ENCODE data around the gene ETFBKMT. TPM values are rescaled to one million over a fixed set of nuclear protein-coding genes. Genes with fewer than 3 reads are reported as not detected.
"Not testable (repeated sequence)": the region's sequence is repeated elsewhere in the genome, so short reads cannot be mapped to it uniquely, and the experiment has no call there.

Gene ETFBKMT
- total RNA-seq, 1 experiment from 2014 or later, result 2.6 TPM

DNA sequence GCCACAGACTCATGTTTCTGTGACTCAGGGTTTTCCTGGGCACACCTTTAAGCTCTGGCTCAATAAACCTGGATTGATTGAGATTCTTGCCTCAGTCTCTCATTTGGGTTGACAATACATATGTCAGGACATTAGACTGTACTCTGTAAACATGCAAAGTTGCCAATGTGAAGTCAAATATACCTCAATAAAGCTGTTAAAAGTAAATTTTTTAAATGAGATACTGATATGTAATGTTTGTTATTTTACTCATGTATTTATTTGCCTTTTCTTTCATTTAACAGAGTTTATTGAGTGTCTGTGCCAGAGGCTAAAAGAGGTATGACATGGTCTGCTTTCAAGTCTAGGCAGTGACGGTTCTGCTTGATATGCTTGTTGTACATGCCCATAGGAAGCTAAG, 3.7 kb upstream of the ETFBKMT start:
- no peak for DNase-seq (ENCODE audit: low spot score)

DNA sequence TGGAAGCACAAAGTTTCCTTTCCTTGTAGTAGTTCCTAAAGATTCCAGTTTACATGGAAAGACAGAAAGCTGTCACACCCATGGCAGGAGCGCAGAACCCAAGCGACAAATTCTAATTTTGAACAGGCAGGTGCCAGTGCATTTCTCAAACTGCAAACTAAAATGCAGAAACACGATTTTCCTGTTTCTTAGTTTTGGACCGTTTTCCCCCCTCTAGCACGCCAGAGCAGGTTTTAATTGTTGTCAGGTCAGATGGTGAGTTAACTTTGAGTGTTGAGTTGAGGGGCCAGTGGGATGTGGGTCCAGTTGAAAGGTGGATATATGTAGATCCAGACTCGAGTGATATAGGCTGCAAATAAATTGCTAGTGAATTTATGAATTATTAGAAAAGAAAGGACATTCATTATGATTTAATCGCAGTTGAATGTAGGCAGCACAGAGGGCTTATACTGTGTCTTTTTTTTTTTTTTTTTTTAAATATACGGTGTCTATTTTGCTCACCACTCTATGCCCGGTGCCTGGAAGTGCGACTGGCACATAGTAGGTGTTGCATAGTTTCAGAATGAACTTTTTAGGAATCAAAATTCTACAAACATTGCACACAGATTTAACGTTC, 909 bp upstream of the ETFBKMT start:
- DNase-seq (ENCODE audit: low spot score), result no peak

DNA sequence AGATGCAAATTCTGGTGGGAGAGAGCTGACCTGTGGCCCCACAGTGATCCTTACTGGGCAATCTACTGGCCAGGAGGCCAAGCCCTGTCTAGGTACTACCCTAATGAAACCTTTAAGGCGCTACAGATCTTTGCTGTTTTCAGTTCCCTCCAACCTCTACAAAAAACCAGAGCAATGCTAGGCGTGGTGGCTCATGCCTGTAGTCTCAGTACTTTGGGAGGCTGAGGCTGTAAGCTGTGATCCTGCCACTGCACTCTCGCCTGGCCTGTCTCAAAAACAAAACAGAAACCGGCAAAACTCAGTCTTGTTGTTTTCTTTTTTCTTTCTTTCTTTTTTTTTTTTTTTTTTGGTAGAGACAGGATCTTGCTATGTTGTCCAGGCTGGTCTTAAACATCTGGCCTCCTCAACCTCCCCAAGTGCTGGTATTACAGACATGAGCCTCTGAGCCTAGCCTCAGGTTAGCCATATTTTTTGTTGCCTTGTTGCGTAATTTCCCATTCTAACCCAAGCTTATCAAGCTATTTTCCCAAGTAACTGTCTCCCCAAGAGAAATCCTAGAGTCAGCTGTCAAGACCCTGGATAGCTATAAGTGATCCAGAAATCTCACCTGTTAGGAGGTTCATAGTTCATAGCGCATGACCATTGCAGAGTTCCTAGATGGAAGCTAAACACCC, 2.8 kb downstream of the ETFBKMT start:
- DNase-seq (ENCODE audit: low spot score), result no peak

DNA sequence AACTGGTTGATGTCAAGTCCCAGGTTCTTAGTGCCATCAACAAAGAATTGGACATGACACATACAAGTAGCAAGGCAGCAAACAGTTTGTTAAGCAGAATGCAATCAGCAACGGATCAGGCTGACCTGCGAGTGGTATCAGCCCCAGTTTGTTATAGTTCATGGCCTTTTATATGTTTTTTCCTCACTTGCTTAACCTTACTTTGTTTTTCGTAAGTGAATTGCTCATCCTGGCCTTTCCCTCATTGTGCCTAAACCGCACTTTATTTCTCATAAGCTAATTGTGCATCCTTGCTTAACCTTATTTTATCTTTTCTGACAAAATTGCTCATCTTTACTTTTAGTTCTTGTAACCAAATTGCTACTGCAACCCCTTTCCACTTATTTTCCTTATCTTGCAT, 4.1 kb downstream of the ETFBKMT start:
- DNase-seq (ENCODE audit: low spot score), result no peak

DNA sequence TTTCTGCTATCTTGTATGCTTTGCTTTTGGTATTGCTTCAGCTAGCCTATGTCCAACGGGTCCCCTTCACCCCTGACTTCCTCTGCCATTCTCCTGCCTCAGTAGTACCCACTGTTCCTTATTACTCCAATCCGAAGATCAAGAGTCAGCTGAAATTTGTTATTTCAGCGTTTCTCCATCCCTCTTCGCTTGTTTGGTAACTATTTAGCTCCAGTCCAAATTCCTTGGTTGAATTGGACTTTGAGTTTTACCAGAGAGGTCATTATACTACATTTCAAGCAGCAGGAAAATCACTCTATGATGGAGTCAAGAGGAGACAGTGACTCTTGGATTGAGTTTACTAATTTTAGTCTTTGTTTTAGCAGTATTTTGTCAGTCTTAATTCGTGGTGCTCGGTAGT, 4.5 kb downstream of the ETFBKMT start:
- no peak for DNase-seq (ENCODE audit: low spot score)

DNA sequence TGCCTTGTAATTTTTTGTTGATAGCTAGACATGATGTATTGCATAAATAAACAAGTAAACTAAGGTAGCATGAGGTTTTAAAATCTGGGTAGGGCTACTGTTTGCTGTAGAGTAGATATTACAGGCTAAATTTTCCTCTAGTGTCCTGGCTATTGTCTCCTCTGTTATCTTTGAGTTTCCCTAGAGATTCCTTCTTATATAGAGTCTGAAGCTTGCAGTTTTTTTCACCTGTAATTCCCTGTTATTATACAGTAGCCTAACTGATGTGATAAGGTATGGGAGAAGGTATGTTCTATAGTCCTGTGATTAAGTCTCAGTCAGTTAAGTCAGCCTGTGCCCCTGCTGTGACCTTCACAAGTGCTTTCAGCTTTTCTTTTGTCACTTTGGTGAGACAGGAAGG, 9.5 kb downstream of the ETFBKMT start:
- no peak for DNase-seq (ENCODE audit: low spot score)

DNA sequence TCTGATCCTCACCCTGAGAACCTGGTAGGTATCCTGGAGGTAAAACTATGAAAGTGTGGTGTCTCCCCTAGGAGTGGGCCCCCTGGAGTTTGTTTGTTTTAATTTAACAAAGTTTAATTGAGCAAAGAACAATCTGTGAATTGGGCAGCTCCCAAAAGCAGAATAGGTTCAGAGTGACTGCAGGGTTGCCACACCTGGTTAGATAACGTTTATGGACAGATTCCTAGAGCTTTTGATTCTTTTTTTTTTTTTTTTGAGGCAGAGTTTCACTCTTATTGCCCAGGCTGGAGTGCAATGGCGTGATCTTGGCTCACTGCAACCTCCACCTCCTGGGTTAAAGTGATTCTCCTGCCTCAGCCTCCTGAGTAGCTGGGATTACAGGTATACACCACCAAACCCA, 10.1 kb downstream of the ETFBKMT start:
- not testable (repeated sequence) for DNase-seq (ENCODE audit: low spot score)

DNA sequence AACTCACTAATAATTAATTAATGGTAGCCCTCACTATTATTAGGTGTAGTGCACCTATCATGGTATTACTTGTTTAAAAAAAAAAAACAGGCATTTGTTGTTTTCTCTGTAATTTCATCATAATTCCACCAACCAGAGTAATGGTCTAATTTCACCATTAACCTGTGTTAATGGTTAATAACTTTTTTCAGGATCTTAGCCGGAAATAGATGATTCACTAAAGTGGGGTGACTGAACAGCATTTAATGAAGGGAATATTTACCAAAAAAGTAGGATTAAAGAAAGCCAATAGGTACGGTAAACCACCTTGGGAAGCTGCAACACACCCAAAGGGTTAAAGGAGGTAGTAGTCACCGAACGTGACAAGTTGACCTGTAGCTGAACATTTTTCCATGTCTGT, 13.0 kb downstream of the ETFBKMT start:
- DNase-seq (ENCODE audit: low spot score), result no peak

DNA sequence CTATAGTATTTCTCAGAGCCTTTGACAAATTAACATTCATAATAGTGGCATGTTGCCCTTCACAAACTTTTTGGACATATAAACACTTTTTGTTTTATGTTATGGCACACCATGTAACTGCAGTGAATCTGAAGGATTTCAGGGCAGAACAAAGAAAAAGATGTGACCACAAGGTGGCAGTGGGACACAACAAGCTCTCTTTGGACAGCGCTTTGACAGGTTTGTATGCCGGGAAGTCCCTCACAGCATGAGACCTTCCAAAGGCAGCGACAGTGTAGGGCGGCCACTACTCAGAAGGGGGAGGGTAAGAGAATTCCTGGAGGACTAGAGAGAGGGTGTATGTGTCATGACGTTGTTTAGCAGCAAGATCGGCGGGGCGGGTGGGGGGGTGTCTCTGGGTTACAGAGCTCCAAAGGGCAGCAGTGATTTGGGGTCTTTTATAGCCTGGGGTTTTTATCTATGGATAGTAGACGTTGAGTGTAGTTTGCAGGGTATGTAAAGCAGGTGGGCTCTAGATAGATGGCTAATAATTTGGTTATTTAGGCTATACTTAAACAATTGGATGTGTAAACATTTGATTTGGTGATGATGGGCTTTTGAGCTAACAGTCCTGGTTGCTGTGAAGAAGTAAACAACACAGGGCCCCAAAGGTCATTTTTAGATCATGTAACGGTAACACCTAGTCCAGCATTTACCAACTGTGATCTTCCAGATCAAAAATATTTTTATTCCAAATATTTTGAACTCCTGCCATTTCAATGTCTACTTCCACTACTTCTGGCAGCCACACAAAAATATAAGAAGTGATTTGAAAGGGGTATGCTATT, 22.9 kb downstream of the ETFBKMT start:
- DNase-seq (ENCODE audit: low spot score), result peak; percentile 88

DNA sequence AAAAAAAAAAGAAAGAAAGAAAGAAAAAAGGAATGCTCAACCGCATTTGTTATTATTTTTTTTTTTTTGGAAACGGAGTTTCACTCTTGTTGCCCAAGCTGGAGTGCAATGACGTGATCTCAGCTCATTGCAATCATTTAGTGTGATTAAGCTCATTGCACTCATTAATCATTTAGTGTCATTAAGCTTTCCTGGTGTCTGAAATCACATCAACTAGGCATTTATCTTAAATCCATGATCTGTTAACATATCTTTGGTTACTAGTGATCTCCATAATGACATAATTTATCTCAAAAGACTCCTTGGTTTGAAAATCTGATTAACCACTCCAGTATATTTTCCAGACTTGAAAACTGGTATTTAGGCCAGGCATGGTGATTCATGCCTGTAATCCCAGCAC, 26.3 kb downstream of the ETFBKMT start:
- DNase-seq (ENCODE audit: low spot score), result no peak

DNA sequence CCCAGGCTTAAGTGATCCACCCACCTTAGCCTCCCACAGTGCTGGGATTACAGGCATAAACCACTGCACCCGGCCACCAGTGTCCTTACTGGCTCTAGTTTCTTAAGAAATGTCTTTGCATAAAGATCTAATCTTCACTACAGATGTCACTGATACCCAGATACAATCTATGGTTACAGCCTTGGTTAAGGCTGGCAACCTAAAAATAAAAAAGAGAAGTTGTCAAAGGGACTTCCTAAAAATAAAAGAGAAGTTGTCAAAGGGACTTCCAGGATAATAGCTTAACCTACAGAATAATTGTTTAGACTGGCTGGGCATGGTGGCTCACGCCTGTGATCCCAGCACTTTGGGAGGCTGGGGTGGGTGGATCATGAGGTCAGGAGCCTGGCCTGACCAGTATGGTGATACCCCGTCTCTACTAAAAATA, 27.6 kb downstream of the ETFBKMT start:
- DNase-seq (ENCODE audit: low spot score), result no peak

DNA sequence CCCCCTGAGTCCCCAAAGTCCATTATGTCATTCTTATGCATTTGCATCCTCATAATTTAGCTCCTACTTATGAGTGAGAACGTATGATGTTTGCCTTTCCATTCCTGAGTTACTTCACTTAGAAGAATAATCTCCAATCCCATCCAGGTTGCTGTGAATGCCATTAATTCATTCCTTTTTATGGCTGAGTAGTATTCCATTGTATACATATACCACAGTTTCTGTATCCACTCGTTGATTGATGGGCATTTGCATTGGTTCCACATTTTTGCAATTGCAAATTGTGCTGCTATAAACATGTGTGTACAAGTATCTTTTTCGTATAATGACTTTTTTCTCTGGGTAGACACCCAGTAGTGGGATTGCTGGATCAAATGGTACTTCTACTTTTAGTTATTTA, 30.4 kb downstream of the ETFBKMT start:
- DNase-seq (ENCODE audit: low spot score), result not testable (repeated sequence)

DNA sequence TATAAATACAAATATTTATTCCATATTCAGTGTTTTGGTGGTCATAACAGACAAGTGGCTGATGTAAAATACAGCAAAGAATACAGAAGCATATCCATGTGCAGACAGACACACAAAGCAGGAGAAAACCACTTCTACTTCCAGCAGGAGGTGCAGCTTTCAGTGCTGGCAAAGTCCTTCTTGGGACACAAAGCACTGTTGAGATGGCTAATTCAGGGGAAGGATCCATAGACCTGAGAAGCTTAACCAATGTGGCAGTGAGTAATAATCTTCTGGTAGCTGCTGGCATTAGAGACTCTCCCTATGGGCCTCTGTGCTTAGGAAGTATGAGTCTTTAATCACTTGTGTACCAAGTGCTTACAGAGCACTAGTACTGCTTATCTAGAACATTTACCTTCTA, 42.6 kb downstream of the ETFBKMT start:
- DNase-seq (ENCODE audit: low spot score), result peak; percentile 18

DNA sequence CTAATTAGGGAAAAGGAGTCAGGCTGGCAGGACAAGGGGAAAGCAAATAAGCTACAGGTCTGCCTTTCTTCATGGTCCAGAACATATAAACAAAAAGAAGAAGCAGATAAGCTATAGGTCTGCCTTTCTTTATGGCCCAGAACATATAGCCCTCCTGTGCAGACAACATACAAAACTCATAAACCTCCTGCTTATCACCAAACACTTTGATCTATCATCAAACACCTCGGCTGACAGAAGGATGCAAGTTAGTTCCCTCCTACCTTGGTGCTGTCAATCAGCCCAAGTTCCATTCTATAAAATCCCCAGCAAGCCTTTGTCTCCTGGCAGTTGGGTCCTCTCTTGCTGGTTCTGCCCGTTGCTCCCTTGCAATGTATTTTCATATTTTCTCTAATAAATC, 46.1 kb downstream of the ETFBKMT start:
- DNase-seq (ENCODE audit: low spot score), result no peak

DNA sequence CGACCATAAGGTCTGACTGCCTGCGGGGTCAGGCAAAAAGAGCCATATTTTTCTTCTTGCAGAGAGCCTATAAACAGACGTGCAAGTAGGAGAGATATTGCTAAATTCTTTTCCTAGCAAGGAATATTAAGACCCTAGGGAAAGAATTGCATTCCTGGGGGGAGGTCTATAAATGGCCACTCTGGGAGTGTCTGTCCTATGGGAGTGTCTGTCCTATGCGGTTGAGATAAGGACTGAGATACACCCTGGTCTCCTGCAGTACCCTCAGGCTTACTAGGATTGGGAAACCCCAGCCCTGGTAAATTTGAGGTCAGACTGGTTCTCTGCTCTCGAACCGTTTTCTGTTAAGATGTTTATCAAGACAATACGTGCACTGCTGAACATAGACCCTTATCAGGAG, 48.6 kb downstream of the ETFBKMT start:
- not testable (repeated sequence) for DNase-seq (ENCODE audit: low spot score)

DNA sequence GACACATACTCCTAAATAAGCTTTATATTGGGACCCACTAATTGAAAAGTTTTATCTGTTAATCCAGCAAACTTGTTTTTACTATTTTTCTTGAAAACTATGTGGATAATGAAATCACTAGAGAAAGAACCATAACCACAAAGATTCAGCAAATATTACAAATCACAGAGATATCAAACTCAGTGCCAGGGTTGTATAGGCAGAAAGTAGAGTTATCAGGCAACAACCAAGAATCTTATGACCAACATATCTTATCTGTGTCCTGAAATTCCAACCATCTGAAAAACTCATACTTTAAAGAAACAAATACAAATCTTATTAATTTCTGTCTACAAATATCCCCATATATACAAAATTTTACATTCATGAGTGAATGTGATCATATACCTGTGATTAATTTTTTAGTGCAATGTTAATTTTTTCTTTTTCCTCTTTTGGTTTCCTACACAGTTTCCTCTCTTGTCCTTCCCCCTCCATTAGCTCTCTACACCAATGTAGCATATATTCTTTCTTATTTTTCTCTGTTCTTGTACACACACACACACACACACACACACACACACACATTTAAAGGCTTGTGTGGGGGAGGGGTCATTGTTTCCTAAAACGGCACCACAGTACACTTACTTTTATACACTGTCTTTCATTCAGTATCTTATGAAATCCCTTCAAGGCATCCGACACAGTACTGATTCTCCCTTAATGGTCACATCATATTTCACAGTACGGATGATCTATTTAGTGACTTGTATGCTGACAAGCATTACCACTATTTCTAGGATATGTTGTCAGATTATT, 50.7 kb downstream of the ETFBKMT start:
- no peak for DNase-seq (ENCODE audit: low spot score)

DNA sequence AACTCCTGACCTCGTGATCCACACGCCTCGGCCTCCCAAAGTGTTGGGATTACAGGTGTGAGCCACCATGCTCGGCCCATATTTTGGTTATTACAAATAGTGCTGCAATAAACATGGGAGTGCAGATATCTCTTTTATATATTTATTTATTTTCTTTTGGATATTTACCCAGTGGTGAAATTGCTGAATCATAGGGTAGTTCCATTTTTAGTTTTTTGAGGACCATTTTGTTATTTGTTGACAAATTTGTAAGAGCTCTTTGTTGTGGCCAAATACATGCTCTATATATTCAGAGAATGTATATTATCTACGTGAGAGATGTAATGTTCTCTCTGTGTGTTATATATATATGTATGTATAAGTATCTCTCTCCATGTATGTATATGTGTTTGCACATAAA, 53.4 kb downstream of the ETFBKMT start:
- no peak for DNase-seq (ENCODE audit: low spot score)

DNA sequence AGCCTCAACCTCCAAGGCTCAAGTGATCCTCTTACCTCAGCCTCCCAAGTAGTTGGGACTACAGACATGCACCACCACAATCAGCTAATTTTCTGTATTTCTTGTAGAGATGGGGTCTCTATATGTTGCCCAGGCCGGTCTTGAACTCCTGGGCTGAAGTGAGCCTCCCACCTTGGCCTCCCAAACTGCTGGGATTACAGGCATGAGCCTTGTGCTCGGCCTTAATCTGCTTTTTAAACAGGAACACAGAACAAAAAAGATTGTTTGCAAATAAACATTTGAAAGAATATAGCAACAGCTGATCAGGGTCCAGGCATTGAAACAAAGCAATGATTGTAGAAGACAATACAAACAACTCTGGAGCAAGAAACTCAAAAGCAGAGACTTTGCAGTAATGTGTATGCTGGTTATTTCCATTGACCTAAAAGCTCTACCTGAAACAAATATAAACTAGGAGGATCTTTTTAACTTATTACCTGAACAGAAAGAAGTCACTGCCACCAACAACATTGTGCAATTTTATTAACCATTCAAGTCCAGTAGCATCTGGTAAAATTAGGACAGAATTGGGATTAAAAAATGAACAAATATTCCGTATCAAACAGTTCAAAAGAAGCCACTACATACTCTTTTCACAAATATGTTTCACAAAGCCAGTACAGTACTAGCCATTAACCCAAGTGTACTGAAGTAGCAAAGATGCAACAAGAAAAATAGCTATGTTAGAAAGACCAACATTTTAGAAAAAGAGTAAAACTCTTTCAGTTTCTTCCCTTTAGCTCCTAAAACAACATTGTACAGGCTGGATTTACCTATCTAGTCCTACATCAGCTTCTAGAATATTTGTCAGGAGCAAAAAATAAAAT, 55.2 kb downstream of the ETFBKMT start:
- DNase-seq (ENCODE audit: low spot score), result no peak

DNA sequence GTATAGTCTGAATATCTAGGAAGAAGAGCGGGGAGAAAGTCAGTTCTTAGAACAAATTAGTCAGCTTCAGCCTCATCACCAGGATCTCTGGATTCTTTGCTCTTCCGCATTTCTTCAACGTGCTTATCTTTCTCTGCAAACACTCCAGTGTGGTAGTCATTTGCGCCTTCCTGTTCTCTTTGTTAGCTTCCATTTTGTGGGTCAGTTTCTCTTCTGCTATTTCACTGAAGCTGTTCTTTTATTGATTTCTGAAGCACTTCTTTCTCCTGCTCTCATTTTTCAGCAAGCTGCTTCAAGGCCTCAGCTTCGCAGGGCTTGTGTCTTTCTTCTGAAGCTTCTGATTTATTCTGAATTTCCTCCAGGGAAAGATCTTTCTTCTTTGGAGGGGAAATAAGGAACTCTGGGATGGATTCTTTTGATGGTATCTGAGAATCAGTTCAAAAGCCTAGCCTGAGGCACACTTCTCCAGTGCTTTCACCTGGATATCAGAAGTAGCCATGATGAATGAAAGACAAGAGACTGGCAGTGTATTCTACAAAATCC, 55.9 kb downstream of the ETFBKMT start:
- no peak for DNase-seq (ENCODE audit: low spot score)

DNA sequence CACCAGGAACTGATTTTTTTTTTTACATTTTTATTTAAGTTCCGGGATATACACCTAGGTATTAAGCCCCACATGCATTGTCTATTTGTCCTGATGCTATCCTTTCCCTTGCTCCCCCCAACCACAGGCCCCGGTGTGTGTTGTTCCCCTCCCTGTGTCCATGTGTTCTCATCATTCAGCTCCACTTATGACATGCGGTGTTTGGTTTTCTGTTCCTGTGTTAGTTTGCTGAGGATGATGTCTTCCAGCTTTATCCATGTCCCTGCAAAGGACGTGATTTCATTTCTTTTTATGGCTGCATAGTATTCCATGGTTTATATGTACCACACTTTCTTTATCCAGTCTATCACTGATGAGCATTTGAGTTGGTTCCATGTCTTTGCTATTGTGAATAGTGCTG, 57.5 kb downstream of the ETFBKMT start:
- not testable (repeated sequence) for DNase-seq (ENCODE audit: low spot score)
